C4-2B (cell line): Measurements from ENCODE around the gene DNAJB1.

Source experiments
- H3K27ac ChIP-seq: fragments of 450-650 bp; 2 replicates; pipeline ENCODE4 v1.5.1; 2017
- ZFX ChIP-seq: fragments of 450-650 bp; IDR thresholded peaks from 2 replicates; pipeline ENCODE4 v1.6.1; 2017
- TF ChIP-seq, protein P1 (sequence below): fragments of 450-650 bp; conservative IDR thresholded peaks from 2 replicates; pipeline ENCODE4 v1.5.1; 2017; ENCODE audit warnings: mild to moderate bottlenecking

Gene DNAJB1

DNA sequence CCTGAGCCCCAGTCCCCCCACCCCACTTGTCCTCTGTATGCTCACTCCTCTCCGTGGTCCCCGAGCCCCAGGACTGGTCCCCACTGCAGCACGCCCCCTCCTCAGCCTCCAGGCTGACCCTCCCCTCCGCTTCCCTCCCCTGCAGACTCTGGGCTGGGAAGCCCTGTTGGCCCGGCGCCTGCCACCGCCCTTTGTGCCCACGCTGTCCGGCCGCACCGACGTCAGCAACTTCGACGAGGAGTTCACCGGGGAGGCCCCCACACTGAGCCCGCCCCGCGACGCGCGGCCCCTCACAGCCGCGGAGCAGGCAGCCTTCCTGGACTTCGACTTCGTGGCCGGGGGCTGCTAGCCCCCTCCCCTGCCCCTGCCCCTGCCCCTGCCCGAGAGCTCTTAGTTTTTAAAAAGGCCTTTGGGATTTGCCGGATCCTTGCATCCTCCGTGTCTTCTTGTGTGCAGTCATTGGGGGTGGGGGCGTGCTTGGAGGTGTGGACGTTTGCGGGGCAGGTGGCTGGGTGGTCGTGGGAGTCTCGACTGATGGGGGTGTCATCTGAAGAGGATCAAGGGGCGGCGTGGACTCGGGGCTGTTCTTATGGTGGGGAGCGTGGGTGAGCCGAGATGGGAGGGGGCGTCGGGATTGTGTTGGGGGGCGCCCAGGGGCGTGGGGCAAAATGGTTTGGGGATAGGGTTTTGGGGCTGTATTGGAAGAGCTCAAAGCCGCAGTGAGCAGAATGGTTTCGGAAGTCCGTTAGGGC, 46.6 kb downstream of the DNAJB1 start:
- TF ChIP-seq, protein P1, sequence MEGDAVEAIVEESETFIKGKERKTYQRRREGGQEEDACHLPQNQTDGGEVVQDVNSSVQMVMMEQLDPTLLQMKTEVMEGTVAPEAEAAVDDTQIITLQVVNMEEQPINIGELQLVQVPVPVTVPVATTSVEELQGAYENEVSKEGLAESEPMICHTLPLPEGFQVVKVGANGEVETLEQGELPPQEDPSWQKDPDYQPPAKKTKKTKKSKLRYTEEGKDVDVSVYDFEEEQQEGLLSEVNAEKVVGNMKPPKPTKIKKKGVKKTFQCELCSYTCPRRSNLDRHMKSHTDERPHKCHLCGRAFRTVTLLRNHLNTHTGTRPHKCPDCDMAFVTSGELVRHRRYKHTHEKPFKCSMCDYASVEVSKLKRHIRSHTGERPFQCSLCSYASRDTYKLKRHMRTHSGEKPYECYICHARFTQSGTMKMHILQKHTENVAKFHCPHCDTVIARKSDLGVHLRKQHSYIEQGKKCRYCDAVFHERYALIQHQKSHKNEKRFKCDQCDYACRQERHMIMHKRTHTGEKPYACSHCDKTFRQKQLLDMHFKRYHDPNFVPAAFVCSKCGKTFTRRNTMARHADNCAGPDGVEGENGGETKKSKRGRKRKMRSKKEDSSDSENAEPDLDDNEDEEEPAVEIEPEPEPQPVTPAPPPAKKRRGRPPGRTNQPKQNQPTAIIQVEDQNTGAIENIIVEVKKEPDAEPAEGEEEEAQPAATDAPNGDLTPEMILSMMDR = no peak
- no peak for TF ChIP-seq ZFX
- no peak overlapping the region for H3K27ac ChIP-seq

DNA sequence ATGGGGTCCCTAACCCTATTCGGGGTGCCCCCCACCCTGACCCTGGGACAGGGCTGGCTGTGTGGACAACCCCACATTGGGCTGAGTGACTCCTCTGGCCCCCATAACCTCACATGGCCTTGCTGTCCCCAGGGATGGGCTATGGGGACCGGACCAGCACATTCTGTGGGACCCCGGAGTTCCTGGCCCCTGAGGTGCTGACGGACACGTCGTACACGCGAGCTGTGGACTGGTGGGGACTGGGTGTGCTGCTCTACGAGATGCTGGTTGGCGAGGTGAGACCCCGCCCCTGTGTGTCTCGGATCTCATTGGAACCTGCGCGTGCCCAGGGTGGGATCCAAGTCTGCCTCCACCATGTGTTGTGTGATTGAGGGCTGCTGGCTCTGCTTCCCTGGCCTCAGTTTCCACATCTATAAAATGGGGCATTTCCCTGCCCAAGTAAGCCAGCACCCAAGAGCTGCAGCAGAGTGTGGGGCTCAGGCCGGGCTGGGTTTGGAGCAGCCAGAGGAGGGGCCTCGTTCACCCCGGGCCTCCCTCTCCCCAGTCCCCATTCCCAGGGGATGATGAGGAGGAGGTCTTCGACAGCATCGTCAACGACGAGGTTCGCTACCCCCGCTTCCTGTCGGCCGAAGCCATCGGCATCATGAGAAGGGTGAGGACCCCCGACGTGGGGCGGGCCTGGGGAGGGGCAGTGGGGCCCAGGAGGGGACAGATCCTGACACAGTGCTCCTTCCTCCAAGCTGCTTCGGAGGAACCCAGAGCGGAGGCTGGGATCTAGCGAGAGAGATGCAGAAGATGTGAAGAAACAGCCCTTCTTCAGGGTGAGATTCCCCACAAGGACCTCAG, 47.9 kb downstream of the DNAJB1 start:
- TF ChIP-seq, protein P1 = no peak
- TF ChIP-seq ZFX = no peak
- no peak overlapping the region for H3K27ac ChIP-seq

DNA sequence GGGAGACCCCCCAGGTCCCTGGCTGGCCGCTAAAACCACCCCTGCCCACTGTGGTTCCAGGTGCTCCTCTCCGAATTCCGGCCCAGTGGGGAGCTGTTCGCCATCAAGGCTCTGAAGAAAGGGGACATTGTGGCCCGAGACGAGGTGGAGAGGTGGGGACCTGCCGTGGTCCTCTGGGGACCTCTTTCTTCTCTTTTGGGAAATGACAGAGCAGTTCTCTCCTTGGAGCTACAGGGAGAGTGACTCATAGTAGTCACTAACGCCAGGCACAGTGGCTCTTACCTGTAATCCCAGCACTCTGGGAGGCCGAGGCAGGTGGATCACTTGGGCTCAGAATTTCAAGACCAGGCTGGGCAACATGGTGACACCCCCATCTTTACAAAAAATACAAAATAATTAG, 50.4 kb downstream of the DNAJB1 start:
- no peak overlapping the region for H3K27ac ChIP-seq
- no peak for TF ChIP-seq ZFX
- TF ChIP-seq, protein P1 = no peak

DNA sequence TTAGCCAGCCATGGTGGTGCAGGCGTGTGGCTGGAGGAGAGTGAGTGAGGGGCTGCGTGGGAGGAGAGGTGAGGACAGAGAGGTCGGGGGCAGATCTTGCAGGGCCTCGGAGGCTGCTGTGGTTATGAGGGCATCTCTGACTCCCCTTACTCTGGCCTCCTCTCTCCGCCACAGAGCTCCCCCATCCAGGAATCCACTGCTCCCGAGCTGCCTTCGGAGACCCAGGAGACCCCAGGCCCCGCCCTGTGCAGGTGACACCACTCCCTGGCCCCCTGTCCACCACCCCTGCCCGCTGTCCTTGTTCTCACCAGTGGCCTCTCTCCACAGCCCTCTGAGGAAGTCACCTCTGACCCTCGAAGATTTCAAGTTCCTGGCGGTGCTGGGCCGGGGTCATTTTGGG, 50.8 kb downstream of the DNAJB1 start:
- TF ChIP-seq, protein P1 = no peak
- no peak for TF ChIP-seq ZFX

More for the DNA sequence above, 50.8 kb downstream of the DNAJB1 start:
- H3K27ac ChIP-seq = no peak overlapping the region
